ENCODE results near the gene NUDT14. TPM values are rescaled to one million over a fixed set of nuclear protein-coding genes. Genes with fewer than 3 reads are reported as not detected.

The NUDT14 gene
- total and polyA plus RNA-seq, 12 donors: 4.1 to 55.8 (median 36.6) TPM

GRCh38 chr14:105159344-105159743, 21.8 kb downstream of the NUDT14 start:
- Histone ChIP-seq H3K9me3 (replicated peaks in 1 of 3) (no peaks in the 10 kb centered on the region), H3K27me3 (peaks cover 5% of the 10 kb centered on the region), H3K4me1 (replicated peaks in 1 of 2) (no peaks in the 10 kb centered on the region), H3K27ac (no peak overlapping the region), H3K4me3 (no peak overlapping the region), H3K36me3 (replicated peaks in 1 of 2) (no peaks in the 10 kb centered on the region)
- no peak for DNase-seq
- 74 to 86% (median 79%) methylated on average over 9 to 14 of the region's 14 CpGs for WGBS, 4 donors
- intact Hi-C loops (cut with DNase I): no loop called here
- no peak for TF ChIP-seq POLR2A (IDR thresholded peaks at IDR 0.05)
- TF ChIP-seq CTCF (IDR thresholded peaks at IDR 0.05): no peak

- H3K4me1 ChIP-seq (replicated peaks in 1 of 2): no peaks in the 10 kb centered on the region
- TF ChIP-seq CTCF (IDR thresholded peaks at IDR 0.05): no peak
- TF ChIP-seq POLR2A (IDR thresholded peaks at IDR 0.05): no peak
- 66 to 76% (median 74%) methylated on average over 4 to 12 of the region's 12 CpGs; no CpG with 5 or more reads in 1 of the 4 donors for WGBS, 4 donors
- peaks cover 5% of the 10 kb centered on the region for H3K27me3 ChIP-seq
- no peak overlapping the region for H3K4me3 ChIP-seq
- no peak overlapping the region for H3K27ac ChIP-seq
- intact Hi-C loops (cut with DNase I): no loop called here
- H3K36me3 ChIP-seq (replicated peaks in 1 of 2): no peaks in the 10 kb centered on the region
- DNase-seq: no peak
- no peaks in the 10 kb centered on the region for H3K9me3 ChIP-seq (replicated peaks in 1 of 3)
Observed at GRCh38 chr14:105158794-105159193, 22.3 kb downstream of the NUDT14 start.

GRCh38 chr14:105157872-105158271, 23.2 kb downstream of the NUDT14 start:
- 67 to 87% (median 84%) methylated on average over 10 to 15 of the region's 15 CpGs; no CpG with 5 or more reads in 1 of the 4 donors for WGBS, 4 donors
- Histone ChIP-seq H3K27ac (no peak overlapping the region), H3K27me3 (peaks cover 5% of the 10 kb centered on the region), H3K4me3 (no peak overlapping the region), H3K9me3 (replicated peaks in 1 of 3) (no peaks in the 10 kb centered on the region), H3K36me3 (replicated peaks in 1 of 2) (no peaks in the 10 kb centered on the region), H3K4me1 (replicated peaks in 1 of 2) (no peaks in the 10 kb centered on the region)
- DNase-seq: no peak
- TF ChIP-seq POLR2A (IDR thresholded peaks at IDR 0.05): no peak
- TF ChIP-seq CTCF (IDR thresholded peaks at IDR 0.05): no peak
- intact Hi-C loops (cut with DNase I): no loop called here

GRCh38 chr14:105156414-105157375, 24.4 kb downstream of the NUDT14 start:
- H3K27ac ChIP-seq: no peak overlapping the region
- H3K4me1 ChIP-seq (replicated peaks in 1 of 2): no peaks in the 10 kb centered on the region
- no peaks in the 10 kb centered on the region for H3K9me3 ChIP-seq (replicated peaks in 1 of 3)
- H3K36me3 ChIP-seq (replicated peaks in 1 of 2): no peaks in the 10 kb centered on the region
- intact Hi-C loops (cut with DNase I): no loop called here
- no peak overlapping the region for H3K4me3 ChIP-seq
- peaks cover 5% of the 10 kb centered on the region for H3K27me3 ChIP-seq
- 72 to 75% (median 73%) methylated on average over 24 to 31 of the region's 31 CpGs for WGBS, 4 donors
- TF ChIP-seq POLR2A (IDR thresholded peaks at IDR 0.05): no peak
- TF ChIP-seq CTCF (IDR thresholded peaks at IDR 0.05): no peak
- no peak for DNase-seq
